GM10266 (cell line): Measurements from ENCODE around the gene KLK13.

Source experiments
- DNase-seq: peaks from one replicate; pipeline ENCODE4 v3.0.0; 2012; ENCODE audit errors: extremely low spot score
- CTCF ChIP-seq: IDR thresholded peaks from 2 replicates; pipeline ENCODE4 v1.5.1; 2012; ENCODE audit warnings: mild to moderate bottlenecking, low read depth; ENCODE audit not compliant: control insufficient read depth, insufficient read depth; ENCODE audit errors: missing control alignments

Gene KLK13

GRCh38 chr19:51075998-51076397 is 11.1 kb upstream of the KLK13 start:
- no peak for TF ChIP-seq CTCF
- DNase-seq: no peak

GRCh38 chr19:51071095-51071405 is 6.2 kb upstream of the KLK13 start:
- no peak for TF ChIP-seq CTCF
- no peak for DNase-seq

- TF ChIP-seq CTCF: no peak
- no peak for DNase-seq
These were observed 5.6 kb upstream of the KLK13 start for GRCh38 chr19:51070334-51071094.

- TF ChIP-seq CTCF: no peak
These were observed 1.7 kb upstream of the KLK13 start for GRCh38 chr19:51066393-51067186.

GRCh38 chr19:51065221-51065960 is 499 bp upstream of the KLK13 start:
- DNase-seq: no peak
- no peak for TF ChIP-seq CTCF

More at GRCh38 chr19:51066393-51067186, 1.7 kb upstream of the KLK13 start:
- DNase-seq: no peak

- DNase-seq: no peak
- TF ChIP-seq CTCF: no peak
These were observed 1.2 kb downstream of the KLK13 start for GRCh38 chr19:51063664-51064063.
